ENCODE results near the gene RCOR2.

DNA sequence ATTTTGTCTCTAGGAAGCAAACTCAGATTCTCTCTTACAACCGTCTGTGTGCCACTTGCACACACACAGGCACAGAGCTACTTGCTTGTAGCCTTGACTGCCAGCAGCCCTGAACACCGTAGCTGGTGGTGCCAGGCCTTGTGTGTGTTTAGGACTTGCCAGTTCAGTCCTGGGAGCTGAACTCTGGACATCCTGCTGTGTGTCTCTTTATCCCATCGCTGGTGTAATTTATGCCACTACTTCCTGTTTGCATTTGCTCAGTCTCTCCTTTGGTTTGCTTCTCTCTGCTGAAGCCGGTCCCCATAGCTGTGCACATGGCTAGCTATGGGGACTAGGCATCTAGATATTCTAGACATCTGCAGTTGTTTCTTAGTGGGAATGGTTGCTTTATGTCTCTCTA is 54.0 kb downstream of the RCOR2 start:
- TF ChIP-seq, protein P1, sequence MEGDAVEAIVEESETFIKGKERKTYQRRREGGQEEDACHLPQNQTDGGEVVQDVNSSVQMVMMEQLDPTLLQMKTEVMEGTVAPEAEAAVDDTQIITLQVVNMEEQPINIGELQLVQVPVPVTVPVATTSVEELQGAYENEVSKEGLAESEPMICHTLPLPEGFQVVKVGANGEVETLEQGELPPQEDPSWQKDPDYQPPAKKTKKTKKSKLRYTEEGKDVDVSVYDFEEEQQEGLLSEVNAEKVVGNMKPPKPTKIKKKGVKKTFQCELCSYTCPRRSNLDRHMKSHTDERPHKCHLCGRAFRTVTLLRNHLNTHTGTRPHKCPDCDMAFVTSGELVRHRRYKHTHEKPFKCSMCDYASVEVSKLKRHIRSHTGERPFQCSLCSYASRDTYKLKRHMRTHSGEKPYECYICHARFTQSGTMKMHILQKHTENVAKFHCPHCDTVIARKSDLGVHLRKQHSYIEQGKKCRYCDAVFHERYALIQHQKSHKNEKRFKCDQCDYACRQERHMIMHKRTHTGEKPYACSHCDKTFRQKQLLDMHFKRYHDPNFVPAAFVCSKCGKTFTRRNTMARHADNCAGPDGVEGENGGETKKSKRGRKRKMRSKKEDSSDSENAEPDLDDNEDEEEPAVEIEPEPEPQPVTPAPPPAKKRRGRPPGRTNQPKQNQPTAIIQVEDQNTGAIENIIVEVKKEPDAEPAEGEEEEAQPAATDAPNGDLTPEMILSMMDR (IDR thresholded peaks at IDR 0.05), result no peak
- no peak for TF ChIP-seq EZH2 (IDR thresholded peaks at IDR 0.05; ENCODE audit: borderline replicate concordance, insufficient read depth, low read depth, low read length, poor library complexity, severe bottlenecking)
